HG03354 (cell line): ENCODE measurements around the gene OTOP2.

Source experiments
- ATAC-seq: cut with Tn5 transposase; IDR thresholded peaks from one replicate; pipeline ENCODE4 v1.9.1; 2021; ENCODE audit warnings: mild to moderate bottlenecking; ENCODE audit not compliant: unreplicated experiment, poor library complexity, severe bottlenecking

The OTOP2 gene

GRCh38 chr17:74922694-74923537, 1.2 kb upstream of the OTOP2 start, which contains the start of gene USH1G:
Gene USH1G (minus strand): TSS chr17:74923255. CDS start chr17:74923073, 182 bp downstream.
- no peak for ATAC-seq

GRCh38 chr17:74923538-74924249, 379 bp upstream of the OTOP2 start:
- no peak for ATAC-seq

GRCh38 chr17:74925242-74925641, 1.2 kb downstream of the OTOP2 start:
- no peak for ATAC-seq

DNA sequence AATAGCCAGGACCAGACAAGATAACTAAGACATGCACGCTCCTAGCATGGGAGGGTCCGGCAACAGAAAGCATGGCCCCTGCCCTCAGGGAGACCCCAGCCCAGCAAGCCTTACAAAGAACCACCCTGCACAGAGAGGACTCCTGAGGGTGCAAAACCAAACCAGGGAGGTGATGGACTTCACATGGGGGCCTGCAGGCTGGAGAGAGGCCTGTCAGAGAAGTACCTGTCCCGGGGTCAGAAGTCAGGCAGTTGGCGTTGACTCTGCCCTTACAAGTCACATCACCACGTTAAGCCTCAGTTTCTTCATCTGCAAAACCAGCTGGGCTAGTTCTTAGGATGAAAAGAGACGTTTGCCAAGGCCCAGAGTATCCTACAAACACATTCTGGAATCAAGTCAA, 4.7 kb downstream of the OTOP2 start:
- no peak for ATAC-seq

GRCh38 chr17:74930535-74931036, 6.5 kb downstream of the OTOP2 start:
- no peak for ATAC-seq

DNA sequence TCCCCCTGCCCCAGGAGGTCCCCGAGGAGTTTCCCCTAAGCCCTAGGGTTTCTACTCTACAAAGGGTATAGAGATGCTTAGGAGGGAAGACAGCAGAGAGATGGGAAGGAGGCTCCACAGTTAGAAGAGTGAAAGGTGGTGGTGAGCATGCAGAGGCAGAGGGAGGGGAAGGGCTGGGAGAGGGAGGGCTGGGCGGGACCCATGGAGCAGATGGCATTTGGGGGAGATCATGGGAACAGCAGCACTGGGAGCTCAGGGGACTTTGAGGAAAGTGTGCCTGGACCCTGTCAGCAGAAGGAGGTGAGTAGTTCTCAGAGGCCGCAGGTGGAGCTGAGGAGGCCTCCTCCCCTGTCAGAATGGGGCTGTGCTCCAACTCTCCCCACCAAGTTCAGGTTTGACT, 11.0 kb downstream of the OTOP2 start:
- no peak for ATAC-seq

- no peak for ATAC-seq
These were observed 11.8 kb downstream of the OTOP2 start, which contains the start of gene OTOP3 for GRCh38 chr17:74935585-74936469. Gene OTOP3 (plus strand): TSS chr17:74935898. CDS start chr17:74935922, 24 bp downstream.

GRCh38 chr17:74936470-74936799, 12.4 kb downstream of the OTOP2 start:
- ATAC-seq = no peak

- no peak for ATAC-seq
These were observed 13.3 kb downstream of the OTOP2 start for GRCh38 chr17:74937064-74938051.

DNA sequence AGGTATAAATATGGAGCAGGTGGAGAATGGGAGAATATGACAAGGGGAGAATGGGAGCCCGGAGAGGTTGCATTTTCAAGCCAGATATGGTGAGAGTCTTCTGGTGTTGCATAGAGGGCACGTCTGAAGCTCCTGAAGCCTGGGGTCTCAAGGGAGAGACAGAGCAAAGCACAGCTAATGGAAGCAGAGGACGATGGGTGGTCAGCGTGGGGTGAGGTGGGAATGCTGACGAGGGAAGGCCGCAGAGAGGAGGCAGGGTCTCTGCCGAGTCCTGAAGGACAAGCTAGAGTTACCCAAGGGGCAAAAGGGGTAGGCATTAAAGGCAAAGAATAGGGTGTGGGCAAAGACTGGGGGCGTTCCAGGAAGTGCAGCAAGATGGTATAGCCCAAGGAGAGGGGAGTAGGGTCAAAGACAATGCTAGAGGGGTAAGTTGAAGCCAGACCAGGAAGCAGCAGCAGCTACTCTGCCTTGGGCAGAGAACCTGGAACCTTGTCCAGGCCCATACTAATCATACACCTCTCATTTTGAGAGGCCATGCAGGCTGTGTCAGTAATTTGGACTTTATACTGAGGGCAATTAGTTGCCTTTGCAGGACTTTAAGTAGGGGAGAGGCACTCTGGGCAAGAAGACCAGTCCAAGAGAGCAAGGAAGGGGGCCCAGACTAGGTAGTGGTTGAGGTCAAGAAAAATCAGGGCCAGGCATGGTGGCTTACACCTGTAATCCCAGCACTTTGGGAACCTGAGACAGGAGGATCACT, 14.3 kb downstream of the OTOP2 start:
- no peak for ATAC-seq

GRCh38 chr17:74939534-74939933, 15.5 kb downstream of the OTOP2 start:
- no peak for ATAC-seq

GRCh38 chr17:74941128-74941725, 17.2 kb downstream of the OTOP2 start:
- ATAC-seq = no peak

DNA sequence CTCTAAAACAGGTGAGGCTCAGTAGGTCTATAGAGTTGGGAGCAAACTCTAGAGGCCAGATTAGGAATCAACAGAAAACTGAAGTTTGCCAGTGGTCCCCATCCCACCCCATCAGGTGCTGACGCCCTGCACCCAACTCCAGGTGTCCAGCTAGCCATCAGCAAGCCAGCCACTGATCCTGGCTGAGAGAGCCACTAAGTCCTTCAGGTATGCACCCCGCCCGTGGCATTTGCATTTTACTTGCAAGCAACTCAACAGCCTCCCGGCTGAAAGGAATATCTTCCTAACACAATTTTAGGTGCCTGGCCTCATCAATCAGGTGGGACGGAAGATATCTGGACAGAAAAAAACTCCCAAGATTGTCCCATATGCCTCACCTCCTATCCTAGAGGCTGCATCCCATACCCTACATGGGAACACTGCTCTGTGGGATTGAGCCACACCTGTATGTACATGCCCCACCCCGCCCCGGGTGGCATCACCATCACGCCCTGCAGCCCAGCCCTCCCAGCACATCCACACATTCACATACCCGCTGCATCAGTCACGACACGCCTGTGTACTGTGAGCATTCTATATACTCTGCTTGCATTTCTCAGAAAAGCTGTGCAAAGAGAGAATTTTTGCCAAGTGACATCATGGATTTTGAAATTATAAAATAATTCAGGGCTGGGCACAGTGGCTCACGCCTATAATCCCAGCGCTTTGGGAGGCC, 19.9 kb downstream of the OTOP2 start:
- ATAC-seq = no peak

DNA sequence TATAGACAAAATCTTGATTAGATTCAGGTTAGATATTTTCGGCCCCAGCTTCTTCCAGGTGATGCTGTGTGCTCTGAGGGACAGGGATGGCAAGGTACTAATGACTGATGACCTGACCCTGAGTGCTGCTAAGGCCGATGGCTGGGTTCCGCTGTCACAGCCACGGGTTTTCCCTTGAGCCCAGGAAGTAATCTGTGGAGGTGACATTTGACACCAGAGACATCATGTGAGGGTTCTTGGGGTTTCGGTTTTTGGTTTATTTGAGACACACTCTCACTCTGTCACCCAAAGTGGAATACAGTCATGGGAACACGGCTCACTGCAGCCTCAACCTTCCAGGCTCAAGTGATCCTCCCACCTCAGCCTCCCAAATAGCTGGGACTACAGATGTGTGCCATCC, 21.5 kb downstream of the OTOP2 start:
- no peak for ATAC-seq

DNA sequence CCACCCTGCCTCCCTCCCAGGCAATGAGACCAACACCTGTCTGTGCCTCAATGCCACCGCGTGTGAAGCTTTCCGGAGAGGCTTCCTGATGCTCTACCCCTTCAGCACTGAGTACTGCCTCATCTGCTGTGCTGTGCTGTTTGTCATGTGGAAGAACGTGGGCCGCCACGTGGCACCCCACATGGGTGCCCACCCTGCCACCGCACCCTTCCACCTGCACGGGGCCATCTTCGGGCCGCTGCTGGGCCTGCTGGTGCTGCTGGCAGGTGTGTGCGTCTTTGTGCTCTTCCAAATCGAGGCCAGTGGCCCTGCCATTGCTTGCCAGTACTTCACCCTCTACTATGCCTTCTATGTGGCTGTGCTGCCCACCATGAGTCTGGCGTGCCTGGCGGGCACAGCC, 22.6 kb downstream of the OTOP2 start:
- no peak for ATAC-seq

DNA sequence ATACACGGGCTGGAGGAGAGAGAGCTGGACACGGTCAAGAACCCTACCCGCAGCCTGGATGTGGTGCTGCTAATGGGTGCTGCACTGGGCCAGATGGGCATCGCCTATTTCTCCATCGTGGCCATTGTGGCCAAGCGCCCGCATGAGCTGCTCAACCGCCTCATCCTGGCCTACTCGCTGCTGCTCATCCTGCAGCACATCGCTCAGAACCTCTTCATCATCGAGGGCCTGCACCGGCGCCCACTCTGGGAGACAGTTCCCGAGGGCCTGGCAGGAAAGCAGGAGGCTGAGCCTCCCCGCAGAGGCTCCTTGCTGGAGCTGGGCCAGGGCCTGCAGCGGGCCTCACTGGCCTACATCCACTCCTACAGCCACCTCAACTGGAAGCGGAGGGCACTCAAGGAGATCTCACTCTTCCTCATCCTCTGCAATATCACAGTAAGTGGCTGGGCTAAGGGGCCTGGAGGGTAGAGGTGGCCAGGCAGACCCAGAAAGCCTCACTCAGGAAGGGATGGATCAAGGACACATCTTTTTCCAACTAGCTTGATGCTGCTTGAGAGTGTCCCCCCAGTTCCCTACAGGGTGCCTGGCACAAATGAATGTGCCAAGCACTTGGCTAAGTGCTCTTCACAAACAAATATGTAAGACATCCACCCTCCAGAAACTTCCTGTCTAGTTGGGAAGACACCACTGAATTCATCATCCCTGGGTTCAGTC, 23.1 kb downstream of the OTOP2 start:
- ATAC-seq = no peak
